SK-N-MC (cell line): ENCODE measurements around the gene NCKAP5.

Experiments
- EZH2 ChIP-seq: fragments of 200-600 bp; sonication (generic); IDR thresholded peaks from one replicate; pipeline ENCODE4 v1.6.1; 2017; ENCODE audit warnings: antibody characterized with exemption
- FOXP2 ChIP-seq: optimal IDR thresholded peaks from 2 replicates; pipeline ENCODE3; 2011; ENCODE audit warnings: mild to moderate bottlenecking, moderate library complexity; ENCODE audit not compliant: insufficient read depth; ENCODE audit errors: extremely low read length, control extremely low read depth
- POLR2AphosphoS5 ChIP-seq: IDR thresholded peaks from 2 replicates; pipeline ENCODE4 v1.6.1; 2012; ENCODE audit warnings: mild to moderate bottlenecking, low read depth, low read length, borderline replicate concordance

- no peak for TF ChIP-seq EZH2
- TF ChIP-seq POLR2AphosphoS5, result no peak
- TF ChIP-seq FOXP2, result no peak
These were observed 401.0 kb downstream of the NCKAP5 start for GRCh38 chr2:133167223-133167622.
